Mesothelial cell of epicardium (in vitro differentiated cells): ENCODE measurements around the gene PCSK5. TPM values are rescaled to one million over a fixed set of nuclear protein-coding genes. Genes with fewer than 3 reads are reported as not detected.

ENCODE experiments used
- DNase-seq, 2 experiments: peaks; one replicate each; pipeline ENCODE4 v3.0.0; 2021; ENCODE audit warnings: low spot score in 2 of 2; ENCODE audit not compliant: unreplicated experiment in 2 of 2
- H3K27ac Mint-ChIP-seq: 2 replicates; pipeline ENCODE4 v1.8.0; 2021; ENCODE audit warnings: mixed read lengths
- H3K27me3 Mint-ChIP-seq: 2 replicates; pipeline ENCODE4 v1.8.0; 2021; ENCODE audit warnings: low read depth, mixed read lengths
- H3K36me3 Mint-ChIP-seq: 2 replicates; pipeline ENCODE4 v1.8.0; 2021; ENCODE audit warnings: mixed read lengths
- H3K4me1 Mint-ChIP-seq: 2 replicates; pipeline ENCODE4 v1.8.0; 2021; ENCODE audit warnings: mixed read lengths
- H3K4me3 Mint-ChIP-seq: 2 replicates; pipeline ENCODE4 v1.8.0; 2021; ENCODE audit warnings: mild to moderate bottlenecking, moderate library complexity, mixed read lengths
- H3K9me3 Mint-ChIP-seq: 2 replicates; pipeline ENCODE4 v1.8.0; 2021; ENCODE audit warnings: mixed read lengths
- CTCF ChIP-seq: fragments of 200-600 bp; sonication (generic); IDR thresholded peaks from one replicate; pipeline ENCODE4 v1.5.0; 2021; ENCODE audit warnings: antibody characterized with exemption; ENCODE audit not compliant: unreplicated experiment
- total RNA-seq: library from RNA; stranded (reverse); gene quantifications from 3 replicates; pipeline ENCODE4 v1.2.1, GENCODE V29; 2021

The PCSK5 gene
- total RNA-seq, 1 donor from 2014 or later = 15.7 TPM

GRCh38 chr9:76405868-76406267 lies 515.4 kb downstream of the PCSK5 start:
- no peak for TF ChIP-seq CTCF
- DNase-seq = no peak
- Mint-ChIP-seq H3K9me3 (no peaks in the 10 kb centered on the region), H3K4me1 (peaks cover 14% of the 10 kb centered on the region), H3K27me3 (no peaks in the 10 kb centered on the region), H3K27ac (no peak overlapping the region), H3K36me3 (no peaks in the 10 kb centered on the region), H3K4me3 (no peak overlapping the region)
